Ishikawa (cell line): ENCODE data around the gene CALHM4.
A peak's percentile ranks its signal among the peaks of the same experiment; 100 is the strongest.

Experiments used
- CEBPB ChIP-seq: IDR thresholded peaks from 2 replicates; pipeline ENCODE4 v1.6.1; 2012
- CREB1 ChIP-seq: IDR thresholded peaks from 2 replicates; pipeline ENCODE4 v1.6.1; 2012; ENCODE audit warnings: low read depth
- EGR1 ChIP-seq: IDR thresholded peaks from 2 replicates; pipeline ENCODE4 v1.6.1; 2012
- EP300 ChIP-seq: IDR thresholded peaks from 2 replicates; pipeline ENCODE4 v1.6.1; 2012; ENCODE audit warnings: borderline replicate concordance
- FOXM1 ChIP-seq: IDR thresholded peaks from 2 replicates; pipeline ENCODE4 v1.6.1; 2012; ENCODE audit warnings: low read depth, borderline replicate concordance
- MAX ChIP-seq: IDR thresholded peaks from 2 replicates; pipeline ENCODE4 v1.6.1; 2012
- NFIC ChIP-seq: IDR thresholded peaks from 2 replicates; pipeline ENCODE4 v1.6.1; 2012
- RAD21 ChIP-seq: IDR thresholded peaks from 2 replicates; pipeline ENCODE4 v1.6.1; 2012; ENCODE audit warnings: low read depth
- REST ChIP-seq: IDR thresholded peaks from 2 replicates; pipeline ENCODE4 v1.6.1; 2012; ENCODE audit warnings: low read depth, mild to moderate bottlenecking
- TAF1 ChIP-seq: IDR thresholded peaks from 2 replicates; pipeline ENCODE4 v1.6.1; 2012; ENCODE audit warnings: low read depth, mild to moderate bottlenecking
- TCF12 ChIP-seq: IDR thresholded peaks from 2 replicates; pipeline ENCODE4 v1.6.1; 2012; ENCODE audit warnings: low read depth
- TEAD4 ChIP-seq: IDR thresholded peaks from 2 replicates; pipeline ENCODE4 v1.6.1; 2012
- USF1 ChIP-seq: IDR thresholded peaks from 2 replicates; pipeline ENCODE4 v1.6.1; 2012
- YY1 ChIP-seq: IDR thresholded peaks from 2 replicates; pipeline ENCODE4 v1.6.1; 2012; ENCODE audit warnings: low read depth
- ZBTB7A ChIP-seq: IDR thresholded peaks from 2 replicates; pipeline ENCODE4 v1.6.1; 2012; ENCODE audit warnings: low read depth

Gene CALHM4

GRCh38 chr6:116553451-116553850 lies at the start of gene CALHM4:
Gene CALHM4 (plus strand): TSS chr6:116553751. CDS start chr6:116553794, 43 bp downstream.
- no peak for TF ChIP-seq REST
- TF ChIP-seq TCF12 = no peak
- no peak for TF ChIP-seq NFIC
- no peak for TF ChIP-seq ZBTB7A
- no peak for TF ChIP-seq EGR1
- TF ChIP-seq CEBPB = no peak
- TF ChIP-seq RAD21 = no peak
- no peak for TF ChIP-seq YY1
- TF ChIP-seq TEAD4 = no peak
- TF ChIP-seq USF1 = no peak
- no peak for TF ChIP-seq EP300
- no peak for TF ChIP-seq MAX
- TF ChIP-seq TAF1 = no peak
- no peak for TF ChIP-seq FOXM1
- TF ChIP-seq CREB1 = no peak

- TF ChIP-seq YY1 (no peak), REST (no peak), CEBPB (no peak)
Measured at GRCh38 chr6:116507324-116507723, 46.2 kb upstream of the CALHM4 start.

- TF ChIP-seq RAD21 (no peak), TCF12 (no peak), REST (no peak), USF1 (no peak), EGR1 (no peak), CEBPB (no peak), EP300 (no peak), TEAD4 (no peak), NFIC (no peak), TAF1 (no peak), MAX (no peak), CREB1 (no peak), FOXM1 (no peak), YY1 (no peak), ZBTB7A (no peak)
Measured at GRCh38 chr6:116508527-116508926, 45.0 kb upstream of the CALHM4 start.

GRCh38 chr6:116511424-116512110 lies 42.0 kb upstream of the CALHM4 start, which contains the start of gene CALHM5:
Gene CALHM5 (plus strand): TSS chr6:116511639. CDS start chr6:116511697, 58 bp downstream.
- TF ChIP-seq RAD21 (peak; percentile 59), YY1 (0 out of 2 replicates have a peak, but pooled peaks have one; percentile 14), EP300 (no peak), TAF1 (no peak), TEAD4 (peak; percentile 24; the same call in 1 of the 2 replicates), CEBPB (peak; percentile 67; the same call in 1 of the 2 replicates)
